NOMO-1 treated with DMSO at 0.1 percent for 48 hours (cell line): ENCODE measurements around the gene RASSF4.

ENCODE experiments used
- DNase-seq: peaks from one replicate; lab custom pipeline; 2025; ENCODE audit not compliant: unreplicated experiment; lab: John Stamatoyannopoulos, UW

RASSF4 gene

GRCh38 chr10:44974628-44975430, 15.2 kb downstream of the RASSF4 start:
- peak; percentile 38 for DNase-seq

GRCh38 chr10:44975431-44976331, 16.1 kb downstream of the RASSF4 start:
- DNase-seq: no peak

- DNase-seq: no peak
These were observed 17.0 kb downstream of the RASSF4 start for GRCh38 chr10:44976352-44977198.

GRCh38 chr10:44977287-44978212, 17.9 kb downstream of the RASSF4 start:
- DNase-seq: no peak

- no peak for DNase-seq
These were observed 18.6 kb downstream of the RASSF4 start for GRCh38 chr10:44978213-44978569.

- DNase-seq: peak; percentile 16
These were observed 19.1 kb downstream of the RASSF4 start, which contains the start of gene DEPP1 for GRCh38 chr10:44978570-44979280. TSS of gene DEPP1 (minus strand) at chr10:44978809. CDS start at chr10:44978030, 779 bp downstream.

- no peak for DNase-seq
These were observed 19.9 kb downstream of the RASSF4 start for GRCh38 chr10:44979281-44980191.

GRCh38 chr10:44980309-44981171, 20.9 kb downstream of the RASSF4 start:
- no peak for DNase-seq

- no peak for DNase-seq
These were observed 21.8 kb downstream of the RASSF4 start for GRCh38 chr10:44981172-44982113.

GRCh38 chr10:44982114-44982460, 22.5 kb downstream of the RASSF4 start:
- DNase-seq: no peak

- no peak for DNase-seq
These were observed 22.9 kb downstream of the RASSF4 start for GRCh38 chr10:44982496-44982895.

- DNase-seq: no peak
These were observed 23.7 kb downstream of the RASSF4 start for GRCh38 chr10:44983066-44983894.

GRCh38 chr10:44983895-44984278, 24.3 kb downstream of the RASSF4 start:
- no peak for DNase-seq

- no peak for DNase-seq
These were observed 25.1 kb downstream of the RASSF4 start for GRCh38 chr10:44984671-44985101.

GRCh38 chr10:44985175-44985681, 25.6 kb downstream of the RASSF4 start:
- no peak for DNase-seq
